ENCODE data around the gene LTBP3. TPM values are rescaled to one million over a fixed set of nuclear protein-coding genes. Genes with fewer than 3 reads are reported as not detected.

LTBP3 gene
- total and polyA plus RNA-seq, 2 donors (not counting 3 experiments of a cell fraction or from before 2014, with no cell fraction given): 120 to 209 TPM

GRCh38 chr11:65576232-65576866 is 18.2 kb upstream of the LTBP3 start:
- Histone ChIP-seq H3K79me2 (ENCODE audit: control insufficient read depth, insufficient read depth, low read length) (peaks cover 15% of the 10 kb centered on the region), H2AFZ (ENCODE audit: low read depth, low read length) (no peak overlapping the region), H3K27me3 (ENCODE audit: control insufficient read depth in 2 of 2, insufficient read depth in 2 of 2, low read length in 2 of 2) (no peaks in the 10 kb centered on the region), H3K4me1 (ENCODE audit: control insufficient read depth, extremely low read depth, insufficient read depth, low read length) (peaks cover 43% of the 10 kb centered on the region), H3K4me3 (replicated peaks in 1 of 3; ENCODE audit: insufficient read depth in 1 of 3, low read depth in 1 of 3, low read length in 3 of 3) (peak overlapping the region; percentile 16 to 34 (median 23)), H3K27ac (ENCODE audit: insufficient read depth, low read depth, low read length) (no peak overlapping the region), H3K9ac (replicated peaks; ENCODE audit: extremely low read depth, insufficient read depth, low read length) (peak overlapping the region; percentile 20), H3K9me3 (replicated peaks; ENCODE audit: control insufficient read depth, insufficient read depth, low read length) (no peaks in the 10 kb centered on the region), H4K20me1 (replicated peaks; ENCODE audit: control insufficient read depth, extremely low read depth, insufficient read depth, low read length) (no peaks in the 10 kb centered on the region), H3K9me1 (replicated peaks; ENCODE audit: control insufficient read depth, extremely low read depth, insufficient read depth, low read length) (no peaks in the 10 kb centered on the region), H3K36me3 (ENCODE audit: control insufficient read depth in 2 of 2, extremely low read depth in 1 of 2, insufficient read depth in 2 of 2, low read length in 2 of 2) (no peaks in the 10 kb centered on the region), H3K4me2 (ENCODE audit: insufficient read depth, low read length) (peak overlapping the region; percentile 41)
- intact Hi-C loops (cut with micrococcal nuclease) (no loop called here), dilution Hi-C loops (cut with MboI; ENCODE audit: extremely low pct_ligation_motif_present, low sequenced_read_pairs) (no loop called here)
- ChIA-PET POLR2A (interaction anchor here (1.1 kb wide), 1 partner anchor 17 kb away, joined by 3 read pairs; no protein-coding TSS in a partner anchor), CTCF (interaction anchor here (1.4 to 9.7 kb wide), 3 partner anchors 14 to 51 kb away, joined by 3 to 167 read pairs (median 22); no protein-coding TSS in a partner anchor)
- TF ChIP-seq MAX (IDR thresholded peaks at IDR 0.05; ENCODE audit: insufficient read depth, insufficient read length) (no peak), CTCF (IDR thresholded peaks at IDR 0.05; ENCODE audit: extremely low read depth in 1 of 2, insufficient read depth in 1 of 2, low read depth in 1 of 2, low read length in 2 of 2) (no peak), MYC (IDR thresholded peaks at IDR 0.05; ENCODE audit: low read depth, low read length) (no peak), FOS (IDR thresholded peaks at IDR 0.05; ENCODE audit: borderline replicate concordance, insufficient read depth, low read length) (no peak), EZH2 (IDR thresholded peaks at IDR 0.05; ENCODE audit: borderline replicate concordance, low read depth, low read length, severe bottlenecking) (no peak), JUN (IDR thresholded peaks at IDR 0.05; ENCODE audit: borderline replicate concordance, insufficient read depth, insufficient read length, low read depth) (no peak), POLR2AphosphoS5 (IDR thresholded peaks at IDR 0.05; ENCODE audit: insufficient read depth, low read depth, low read length) (no peak), GATA2 (IDR thresholded peaks at IDR 0.05; ENCODE audit: insufficient read depth, insufficient read length, low read depth, low read length) (no peak), POLR2A (IDR thresholded peaks at IDR 0.05; ENCODE audit: low read depth, low read length) (no peak)
- no TSS peak for BruUV-seq (replicated peaks)
- FAIRE-seq: peak; percentile 33
- DNase-seq (ENCODE audit: low read depth, low spot score): no peak

Measured in endothelial cell of umbilical vein (primary cell).